Mucosa of rectum (tissue), 2 donors: ENCODE measurements around the gene LRRC1.

Source experiments
- H3K27ac ChIP-seq, 2 donors: one replicate each; pipeline ENCODE4 v1.7.0; 2013; ENCODE audit warnings: inconsistent platforms in 2 of 2, low read depth in 2 of 2, low read length in 2 of 2
- H3K27me3 ChIP-seq, 2 donors: one replicate each; pipeline ENCODE4 v1.7.0; 2013; ENCODE audit warnings: low read length in 2 of 2; ENCODE audit not compliant: control insufficient read depth in 2 of 2, insufficient read depth in 2 of 2
- H3K36me3 ChIP-seq, 2 donors: one replicate each; pipeline ENCODE4 v1.7.0; 2013; ENCODE audit warnings: low read length in 2 of 2; ENCODE audit not compliant: control insufficient read depth in 2 of 2, insufficient read depth in 2 of 2
- H3K4me1 ChIP-seq, 2 donors: one replicate each; pipeline ENCODE4 v1.7.0; 2013; ENCODE audit warnings: low read length in 2 of 2, mild to moderate bottlenecking in 1 of 2; ENCODE audit not compliant: control insufficient read depth in 2 of 2, insufficient read depth in 2 of 2
- H3K4me3 ChIP-seq, 2 donors: one replicate each; pipeline ENCODE4 v1.7.0; 2013; ENCODE audit warnings: low read length in 2 of 2
- H3K9ac ChIP-seq, 2 donors: one replicate each; pipeline ENCODE4 v1.7.0; 2013; ENCODE audit warnings: low read length in 2 of 2, low read depth in 1 of 2, mild to moderate bottlenecking in 1 of 2
- H3K9me3 ChIP-seq, 2 donors: one replicate each; pipeline ENCODE4 v1.7.0; 2013; ENCODE audit warnings: low read length in 2 of 2; ENCODE audit not compliant: control insufficient read depth in 2 of 2
- donor health status: healthy.
- donor health status: Normal muscosa, but diverticular disease.

The LRRC1 gene

DNA sequence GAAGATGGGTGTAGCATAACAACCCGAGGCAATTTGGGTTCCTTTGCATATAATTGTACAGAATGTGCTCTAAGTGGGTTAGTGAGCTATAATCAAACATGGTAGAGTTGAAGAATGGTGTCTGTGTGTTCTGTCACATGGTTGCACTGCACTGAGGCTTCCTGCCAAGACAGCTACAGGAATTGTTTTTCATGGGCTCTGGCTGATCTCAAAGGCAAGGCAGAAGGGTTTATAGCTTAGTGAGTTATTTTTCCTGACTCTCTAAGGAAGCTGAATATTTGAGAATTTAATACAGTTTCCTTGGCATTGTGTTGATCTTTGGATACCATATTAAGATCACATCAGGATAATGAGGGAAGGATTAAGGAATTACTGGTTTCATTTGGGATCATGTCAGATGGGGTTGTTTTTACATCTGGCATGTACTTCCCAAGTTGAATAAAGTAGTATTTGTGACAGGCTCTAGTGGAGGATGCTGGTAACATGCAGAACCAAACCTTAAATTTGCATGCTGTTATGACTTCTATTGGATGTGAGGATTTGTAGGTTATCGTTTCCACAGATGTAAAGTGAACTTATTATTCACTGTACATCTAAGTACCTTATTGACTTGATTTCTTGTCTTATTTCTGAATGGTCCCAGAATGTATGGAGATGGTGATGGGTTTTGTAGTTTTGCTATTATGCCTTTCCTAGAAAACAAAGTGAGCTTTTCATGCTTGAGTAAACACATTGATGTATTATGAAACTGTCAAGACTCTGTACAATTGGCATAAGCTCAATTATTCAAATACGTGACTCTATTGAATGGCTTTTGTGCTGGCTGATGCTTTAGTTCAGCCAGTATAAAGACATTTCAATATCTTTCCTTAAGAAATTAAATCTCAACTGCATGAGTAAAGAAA lies 43.3 kb downstream of the LRRC1 start:
- no peak overlapping the region for H3K4me3 ChIP-seq
- H3K27ac ChIP-seq, result no peak overlapping the region
- H3K27me3 ChIP-seq, result no peaks in the 10 kb centered on the region
- no peaks in the 10 kb centered on the region for H3K36me3 ChIP-seq
- no peaks in the 10 kb centered on the region for H3K4me1 ChIP-seq
- H3K9ac ChIP-seq, result no peak overlapping the region
- no peaks in the 10 kb centered on the region for H3K9me3 ChIP-seq

DNA sequence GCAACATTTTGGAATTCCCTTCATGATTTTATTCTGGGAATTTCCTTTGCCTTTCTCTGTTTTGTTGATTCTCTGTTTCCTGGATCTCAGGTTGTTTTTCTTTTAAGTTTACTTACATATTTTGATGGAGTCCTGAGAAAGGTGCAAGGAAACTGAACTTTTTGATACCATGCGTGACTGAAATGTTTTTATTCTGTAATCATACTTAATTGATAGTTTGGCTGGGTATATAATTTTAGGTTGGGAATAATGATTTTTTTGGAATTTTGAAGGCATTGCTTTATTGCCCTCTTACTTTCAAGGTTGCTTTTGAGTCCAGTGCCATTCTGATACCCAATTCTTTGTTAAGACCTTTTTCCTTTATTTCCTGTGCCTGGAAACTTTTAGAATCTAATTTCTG lies 45.2 kb downstream of the LRRC1 start:
- Histone ChIP-seq H3K27ac (no peak overlapping the region), H3K9ac (no peak overlapping the region), H3K4me1 (no peaks in the 10 kb centered on the region)

GRCh38 chr6:53845280-53846195 lies 50.7 kb downstream of the LRRC1 start:
- no peak overlapping the region for H3K4me3 ChIP-seq
- H3K27ac ChIP-seq, result no peak overlapping the region
- no peak overlapping the region for H3K9ac ChIP-seq
- H3K9me3 ChIP-seq, result no peaks in the 10 kb centered on the region
- H3K4me1 ChIP-seq, result no peaks in the 10 kb centered on the region
- H3K27me3 ChIP-seq, result no peaks in the 10 kb centered on the region
- no peaks in the 10 kb centered on the region for H3K36me3 ChIP-seq

More for the DNA sequence above, 45.2 kb downstream of the LRRC1 start:
- Histone ChIP-seq H3K27me3 (no peaks in the 10 kb centered on the region), H3K9me3 (no peaks in the 10 kb centered on the region), H3K36me3 (no peaks in the 10 kb centered on the region), H3K4me3 (no peak overlapping the region)

GRCh38 chr6:53846250-53846649 lies 51.4 kb downstream of the LRRC1 start:
- H3K36me3 ChIP-seq, result no peaks in the 10 kb centered on the region
- H3K27ac ChIP-seq, result no peak overlapping the region
- no peak overlapping the region for H3K9ac ChIP-seq
- H3K27me3 ChIP-seq, result no peaks in the 10 kb centered on the region
- H3K9me3 ChIP-seq, result no peaks in the 10 kb centered on the region
- no peak overlapping the region for H3K4me3 ChIP-seq
- H3K4me1 ChIP-seq, result no peaks in the 10 kb centered on the region

DNA sequence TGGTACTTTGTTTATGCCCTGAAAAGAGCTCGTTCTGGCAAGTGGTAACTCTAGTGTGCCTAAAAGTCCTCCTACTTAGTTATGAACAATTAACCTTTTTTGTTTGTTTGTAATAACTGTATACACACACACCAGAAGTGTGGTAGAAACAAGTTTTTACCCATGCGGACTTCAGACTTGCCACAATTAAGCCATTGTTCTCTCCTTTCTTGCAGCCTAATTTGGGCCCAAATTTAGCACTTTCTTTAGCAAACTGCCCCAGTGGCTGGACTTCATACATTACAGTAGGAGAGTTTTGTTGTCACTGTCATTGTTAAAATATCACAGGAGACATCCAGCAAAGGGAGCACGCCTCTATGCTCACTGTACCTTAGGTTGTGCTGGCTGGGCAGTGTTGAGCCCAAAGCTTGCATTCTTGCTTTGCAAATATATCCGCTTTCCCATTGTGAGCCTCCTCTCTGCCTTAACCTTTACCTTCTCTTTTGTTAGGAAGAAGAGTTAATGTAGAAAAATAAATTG lies 53.0 kb downstream of the LRRC1 start:
- H3K9ac ChIP-seq, result no peak overlapping the region
- no peak overlapping the region for H3K4me3 ChIP-seq
- no peaks in the 10 kb centered on the region for H3K4me1 ChIP-seq
- H3K36me3 ChIP-seq, result no peaks in the 10 kb centered on the region
- no peaks in the 10 kb centered on the region for H3K27me3 ChIP-seq
- no peaks in the 10 kb centered on the region for H3K9me3 ChIP-seq
- H3K27ac ChIP-seq, result no peak overlapping the region

GRCh38 chr6:53850527-53850926 lies 55.7 kb downstream of the LRRC1 start:
- Histone ChIP-seq H3K27ac (no peak overlapping the region), H3K4me3 (no peak overlapping the region), H3K4me1 (peaks cover 0 to 2% of the 10 kb centered on the region in 2 donors), H3K27me3 (no peaks in the 10 kb centered on the region), H3K9me3 (no peaks in the 10 kb centered on the region), H3K9ac (no peak overlapping the region), H3K36me3 (no peaks in the 10 kb centered on the region)

DNA sequence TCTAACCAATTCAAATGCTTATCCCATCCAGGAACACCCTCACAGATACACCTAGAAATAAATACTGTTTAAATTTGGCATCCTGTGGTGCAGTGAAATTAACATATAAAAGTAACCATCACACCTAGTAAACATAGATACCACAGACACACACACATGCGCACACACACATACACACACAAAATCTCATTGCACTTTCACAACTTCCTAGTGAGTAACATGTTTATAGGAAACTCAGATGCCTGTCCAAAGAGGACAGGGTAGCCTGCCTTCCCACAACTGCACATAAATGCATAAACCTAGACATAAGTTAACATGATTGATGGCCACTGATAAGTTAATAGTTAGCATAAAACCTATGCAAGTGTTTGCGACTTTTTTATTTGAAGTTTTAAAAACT lies 56.8 kb downstream of the LRRC1 start:
- Histone ChIP-seq H3K4me1 (peaks cover 0 to 2% of the 10 kb centered on the region in 2 donors), H3K36me3 (no peaks in the 10 kb centered on the region), H3K4me3 (no peak overlapping the region), H3K9me3 (no peaks in the 10 kb centered on the region), H3K27me3 (no peaks in the 10 kb centered on the region), H3K9ac (no peak overlapping the region), H3K27ac (no peak overlapping the region)

DNA sequence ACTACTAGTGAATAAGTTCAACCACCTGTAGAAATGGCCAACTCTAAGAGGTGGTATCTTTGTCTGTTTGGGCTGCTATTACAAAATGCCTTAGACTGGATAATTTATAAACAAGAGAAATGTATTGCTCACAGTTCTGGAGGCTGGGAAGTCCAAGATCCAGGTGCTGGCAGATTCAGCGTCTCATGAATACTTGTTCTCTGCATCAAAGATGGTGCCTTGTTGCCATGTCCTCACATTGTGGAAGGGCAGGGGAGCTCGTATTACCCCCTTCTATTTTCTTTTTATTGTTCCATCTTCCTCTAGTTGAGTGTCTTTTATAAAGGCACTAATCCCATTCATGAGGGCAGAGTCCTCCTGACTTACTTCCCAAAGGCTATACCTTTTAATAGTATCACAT lies 58.0 kb downstream of the LRRC1 start:
- no peaks in the 10 kb centered on the region for H3K36me3 ChIP-seq
- H3K4me3 ChIP-seq, result no peak overlapping the region
- H3K9ac ChIP-seq, result no peak overlapping the region
- no peak overlapping the region for H3K27ac ChIP-seq
- peaks cover 0 to 2% of the 10 kb centered on the region in 2 donors for H3K4me1 ChIP-seq
- no peaks in the 10 kb centered on the region for H3K9me3 ChIP-seq
- no peaks in the 10 kb centered on the region for H3K27me3 ChIP-seq

- Histone ChIP-seq H3K27ac (no peak overlapping the region), H3K4me3 (no peak overlapping the region), H3K4me1 (peaks cover 0 to 5% of the 10 kb centered on the region in 2 donors)
Observed at GRCh38 chr6:53854843-53855567, 60.2 kb downstream of the LRRC1 start.

More at GRCh38 chr6:53854843-53855567, 60.2 kb downstream of the LRRC1 start:
- Histone ChIP-seq H3K9ac (no peak overlapping the region), H3K9me3 (no peaks in the 10 kb centered on the region), H3K36me3 (no peaks in the 10 kb centered on the region), H3K27me3 (no peaks in the 10 kb centered on the region)
